Smooth muscle cell (in vitro differentiated cells): Measurements from ENCODE around the gene GPR35. TPM values are rescaled to one million over a fixed set of nuclear protein-coding genes. Genes with fewer than 3 reads are reported as not detected.

ENCODE experiments used
- DNase-seq: peaks from one replicate; lab custom pipeline; 2025; ENCODE audit not compliant: unreplicated experiment; lab: John Stamatoyannopoulos, UW
- H2AFZ ChIP-seq: fragments of 200-600 bp; sonication (generic); 2 replicates; pipeline ENCODE4 v1.6.0; 2016; ENCODE audit warnings: antibody characterized with exemption, low read depth, mild to moderate bottlenecking
- H3F3A ChIP-seq: fragments of 200-600 bp; sonication (generic); 2 replicates; pipeline ENCODE4 v1.6.0; 2017; ENCODE audit warnings: antibody characterized with exemption, low read depth
- H3K27ac ChIP-seq: fragments of 200-600 bp; sonication (generic); 2 replicates; pipeline ENCODE4 v1.5.1; 2016; ENCODE audit warnings: low read depth, mild to moderate bottlenecking
- H3K27me3 ChIP-seq: fragments of 200-600 bp; sonication (generic); 2 replicates; pipeline ENCODE4 v1.6.1; 2016; ENCODE audit warnings: low read depth, mild to moderate bottlenecking
- H3K36me3 ChIP-seq: fragments of 200-600 bp; sonication (generic); 2 replicates; pipeline ENCODE4 v1.5.1; 2016; ENCODE audit warnings: low read depth
- H3K4me1 ChIP-seq: fragments of 200-600 bp; sonication (generic); 2 replicates; pipeline ENCODE4 v1.5.1; 2016; ENCODE audit warnings: low read depth
- H3K4me2 ChIP-seq: fragments of 200-600 bp; sonication (generic); 2 replicates; pipeline ENCODE4 v1.6.0; 2016; ENCODE audit warnings: mild to moderate bottlenecking
- H3K4me3 ChIP-seq: fragments of 200-600 bp; sonication (generic); 2 replicates; pipeline ENCODE4 v1.5.1; 2016; ENCODE audit warnings: mild to moderate bottlenecking
- H3K79me2 ChIP-seq: fragments of 200-600 bp; sonication (generic); 2 replicates; pipeline ENCODE4 v1.6.0; 2016; ENCODE audit warnings: low read depth, mild to moderate bottlenecking
- H3K9ac ChIP-seq: fragments of 200-600 bp; sonication (generic); 2 replicates; pipeline ENCODE4 v1.6.0; 2016; ENCODE audit warnings: low read depth
- H3K9me3 ChIP-seq: fragments of 200-600 bp; sonication (generic); replicated peaks from 2 replicates; pipeline ENCODE4 v1.5.1; 2016; ENCODE audit warnings: low read depth
- H4K20me1 ChIP-seq: fragments of 200-600 bp; sonication (generic); 2 replicates; pipeline ENCODE4 v1.6.0; 2016; ENCODE audit warnings: low read depth
- CTCF ChIP-seq: fragments of 200-600 bp; sonication (generic); IDR thresholded peaks from 2 replicates; pipeline ENCODE4 v1.5.1; 2017; ENCODE audit warnings: borderline replicate concordance, mild to moderate bottlenecking, antibody characterized with exemption; ENCODE audit not compliant: insufficient read depth, poor library complexity, severe bottlenecking
- WGBS: methylation state at CpG from one replicate; pipeline ENCODE4 v1.1.7; 2016; ENCODE audit warnings: low lambda C conversion rate; 5-methylcytosine and 5-hydroxymethylcytosine counted together
- polyA plus RNA-seq: library from polyadenylated mRNA; unstranded; fragments of >200 nt; fragmentation: Nextera tagmentation; extraction: Ambion mirVana; gene quantifications from 2 replicates; pipeline ENCODE4 v1.2.1, GENCODE V29; 2016
- total RNA-seq: library from RNA; depleted of rRNA; stranded (reverse); fragments of >200 nt; gene quantifications from 2 replicates; pipeline ENCODE4 v1.2.3, GENCODE V29; 2014

Gene GPR35
- total and polyA plus RNA-seq, 2 experiments from 2014 or later = 1.3 to 2.1 TPM

- H3K79me2 ChIP-seq = no peaks in the 10 kb centered on the region
Observed at GRCh38 chr2:240604939-240605716, 20.2 kb upstream of the GPR35 start.

GRCh38 chr2:240605867-240606743 lies 19.2 kb upstream of the GPR35 start:
- Histone ChIP-seq H3K4me3 (no peak overlapping the region), H3K4me1 (no peaks in the 10 kb centered on the region), H3K9ac (no peak overlapping the region), H3K27me3 (no peaks in the 10 kb centered on the region), H3K4me2 (no peak overlapping the region), H3K9me3 (no peaks in the 10 kb centered on the region), H3K79me2 (no peaks in the 10 kb centered on the region), H4K20me1 (no peaks in the 10 kb centered on the region), H3K27ac (no peak overlapping the region), H3F3A (no peaks in the 10 kb centered on the region), H3K36me3 (no peaks in the 10 kb centered on the region), H2AFZ (no peak overlapping the region)
- 91% methylated on average over 12 of the region's 12 CpGs for WGBS
- TF ChIP-seq CTCF = no peak
- no peak for DNase-seq

More at GRCh38 chr2:240604939-240605716, 20.2 kb upstream of the GPR35 start:
- H3K27me3 ChIP-seq = no peaks in the 10 kb centered on the region
- TF ChIP-seq CTCF = no peak
- no peaks in the 10 kb centered on the region for H3F3A ChIP-seq
- no peak overlapping the region for H3K4me2 ChIP-seq
- 92% methylated on average over 19 of the region's 19 CpGs for WGBS
- H3K36me3 ChIP-seq = no peaks in the 10 kb centered on the region
- H2AFZ ChIP-seq = no peak overlapping the region
- no peak overlapping the region for H3K4me3 ChIP-seq
- no peak overlapping the region for H3K27ac ChIP-seq
- no peak overlapping the region for H3K9ac ChIP-seq
- H3K9me3 ChIP-seq = no peaks in the 10 kb centered on the region
- no peak for DNase-seq
- H3K4me1 ChIP-seq = no peaks in the 10 kb centered on the region
- no peaks in the 10 kb centered on the region for H4K20me1 ChIP-seq

- no peaks in the 10 kb centered on the region for H3K79me2 ChIP-seq
- H3K9me3 ChIP-seq = no peaks in the 10 kb centered on the region
- WGBS = 94% methylated on average over 10 of the region's 10 CpGs
Observed at GRCh38 chr2:240611601-240612210, 13.6 kb upstream of the GPR35 start.

More at GRCh38 chr2:240611601-240612210, 13.6 kb upstream of the GPR35 start:
- no peak overlapping the region for H3K4me3 ChIP-seq
- no peak for TF ChIP-seq CTCF
- no peak overlapping the region for H2AFZ ChIP-seq
- no peak overlapping the region for H3K4me2 ChIP-seq
- no peak for DNase-seq
- H3K9ac ChIP-seq = no peak overlapping the region
- no peaks in the 10 kb centered on the region for H3K27me3 ChIP-seq
- H3K36me3 ChIP-seq = no peaks in the 10 kb centered on the region
- no peaks in the 10 kb centered on the region for H3K4me1 ChIP-seq
- H4K20me1 ChIP-seq = no peaks in the 10 kb centered on the region
- no peaks in the 10 kb centered on the region for H3F3A ChIP-seq
- H3K27ac ChIP-seq = no peak overlapping the region
